Cardiac fibroblast (primary cell): ENCODE data around the gene CRYBG1.

Source experiments
- DNase-seq, 2 donors: peaks; one replicate each; pipeline versions ENCODE4 v3.0.0 to v3.0.0-alpha.2; 2010; ENCODE audit warnings: low read depth in 2 of 2
- H3K4me3 ChIP-seq, 2 donors: replicated peaks in 1 of 2; 1 replicate in 1 of 2; 2 replicates in 1 of 2; pipeline ENCODE4 v1.5.1; 2011; ENCODE audit warnings: low read depth in 2 of 2, low read length in 2 of 2, mild to moderate bottlenecking in 2 of 2, moderate library complexity in 1 of 2
- TF ChIP-seq, protein P1 (sequence below): IDR thresholded peaks from one replicate; pipeline ENCODE4 v1.5.1; 2011; ENCODE audit warnings: low read depth, mild to moderate bottlenecking, low read length, inconsistent platforms

Gene CRYBG1

GRCh38 chr6:106453756-106454367 lies 93.3 kb downstream of the CRYBG1 start:
- no peak overlapping the region for H3K4me3 ChIP-seq
- no peak for DNase-seq
- TF ChIP-seq, protein P1, sequence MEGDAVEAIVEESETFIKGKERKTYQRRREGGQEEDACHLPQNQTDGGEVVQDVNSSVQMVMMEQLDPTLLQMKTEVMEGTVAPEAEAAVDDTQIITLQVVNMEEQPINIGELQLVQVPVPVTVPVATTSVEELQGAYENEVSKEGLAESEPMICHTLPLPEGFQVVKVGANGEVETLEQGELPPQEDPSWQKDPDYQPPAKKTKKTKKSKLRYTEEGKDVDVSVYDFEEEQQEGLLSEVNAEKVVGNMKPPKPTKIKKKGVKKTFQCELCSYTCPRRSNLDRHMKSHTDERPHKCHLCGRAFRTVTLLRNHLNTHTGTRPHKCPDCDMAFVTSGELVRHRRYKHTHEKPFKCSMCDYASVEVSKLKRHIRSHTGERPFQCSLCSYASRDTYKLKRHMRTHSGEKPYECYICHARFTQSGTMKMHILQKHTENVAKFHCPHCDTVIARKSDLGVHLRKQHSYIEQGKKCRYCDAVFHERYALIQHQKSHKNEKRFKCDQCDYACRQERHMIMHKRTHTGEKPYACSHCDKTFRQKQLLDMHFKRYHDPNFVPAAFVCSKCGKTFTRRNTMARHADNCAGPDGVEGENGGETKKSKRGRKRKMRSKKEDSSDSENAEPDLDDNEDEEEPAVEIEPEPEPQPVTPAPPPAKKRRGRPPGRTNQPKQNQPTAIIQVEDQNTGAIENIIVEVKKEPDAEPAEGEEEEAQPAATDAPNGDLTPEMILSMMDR = no peak

GRCh38 chr6:106456756-106457155 lies 96.2 kb downstream of the CRYBG1 start:
- H3K4me3 ChIP-seq = no peak overlapping the region
- DNase-seq = no peak
- TF ChIP-seq, protein P1 = no peak

DNA sequence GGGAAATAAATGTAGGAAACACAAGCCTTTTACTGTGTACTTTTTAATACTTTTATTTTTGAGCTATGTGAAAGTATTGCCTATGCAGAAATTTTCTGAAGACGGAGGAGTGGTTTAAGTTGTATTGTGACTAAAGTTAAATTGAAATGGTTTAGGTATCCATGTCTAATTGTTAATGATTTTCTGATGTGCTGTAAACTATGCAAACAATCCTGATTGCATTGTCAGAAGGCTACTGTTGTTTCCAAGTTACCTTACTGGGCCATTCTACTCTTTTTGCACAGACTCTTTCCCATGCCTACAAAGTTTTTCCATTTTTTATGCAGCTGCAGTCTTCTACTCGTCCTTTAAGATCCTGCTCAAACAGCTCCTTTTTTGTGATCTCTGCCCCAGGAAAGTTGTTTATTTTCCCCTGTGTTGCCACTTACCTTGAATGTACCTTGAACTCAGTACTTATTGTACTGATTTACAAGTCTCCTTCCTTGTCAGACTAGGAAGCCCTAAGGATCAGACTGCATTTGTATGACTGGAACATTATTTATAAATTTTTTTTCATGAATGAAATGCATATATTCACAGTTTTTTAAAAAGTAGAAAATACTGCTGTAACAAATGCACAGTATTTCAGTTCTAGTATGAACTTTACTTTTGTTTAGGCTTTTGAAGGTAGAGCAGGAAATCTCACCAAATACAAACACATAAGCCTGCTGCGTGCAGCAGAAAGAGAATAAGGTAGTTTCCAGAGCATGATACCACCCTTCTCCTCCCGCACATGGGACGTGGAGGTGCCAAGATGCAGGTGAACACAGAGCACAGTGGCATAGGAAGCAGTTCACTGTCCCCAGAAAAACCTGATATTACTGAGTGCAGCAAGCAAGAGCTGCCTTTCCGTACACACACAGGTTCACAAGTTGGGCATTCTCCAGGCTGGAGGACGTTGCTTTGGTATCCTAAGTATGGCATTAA lies 97.8 kb downstream of the CRYBG1 start:
- no peak for DNase-seq
- no peak overlapping the region for H3K4me3 ChIP-seq
- TF ChIP-seq, protein P1 = no peak

DNA sequence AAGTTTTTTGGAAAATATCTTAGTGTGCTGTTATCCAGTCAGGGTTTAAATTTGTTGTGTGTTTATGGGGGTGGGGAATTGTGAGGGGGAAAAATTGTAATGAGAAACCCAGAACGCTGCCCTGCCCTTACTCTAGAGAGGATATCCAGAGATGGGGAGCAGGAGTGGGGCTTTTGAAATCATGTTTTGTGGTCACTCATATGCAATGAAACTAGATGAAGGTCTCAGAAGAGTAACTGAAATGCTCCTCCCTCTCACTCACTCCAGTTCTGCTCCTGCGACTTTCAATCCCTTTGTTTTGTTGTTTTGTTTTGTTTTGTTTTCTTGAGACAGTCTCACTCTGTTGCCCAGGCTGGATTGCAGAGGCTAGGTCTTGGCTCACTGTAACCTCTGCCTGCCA lies 100.0 kb downstream of the CRYBG1 start:
- TF ChIP-seq, protein P1 = no peak
- H3K4me3 ChIP-seq = no peak overlapping the region
- DNase-seq = no peak

GRCh38 chr6:106461084-106461483 lies 100.6 kb downstream of the CRYBG1 start:
- DNase-seq = no peak
- TF ChIP-seq, protein P1 = no peak
- no peak overlapping the region for H3K4me3 ChIP-seq

- TF ChIP-seq, protein P1 = no peak
- no peak for DNase-seq
- no peak overlapping the region for H3K4me3 ChIP-seq
Measured at GRCh38 chr6:106462923-106463557, 102.5 kb downstream of the CRYBG1 start.
